Mesendoderm (in vitro differentiated cells): ENCODE measurements around the gene CTIF.

Experiments used
- DNase-seq: peaks from one replicate; pipeline ENCODE4 v3.0.0; 2013
- H2AK5ac ChIP-seq: 2 replicates; pipeline ENCODE4 v1.6.1; 2013; ENCODE audit warnings: low read length, inconsistent platforms
- H2BK120ac ChIP-seq: 2 replicates; pipeline ENCODE4 v1.6.1; 2013; ENCODE audit warnings: low read depth, mild to moderate bottlenecking, low read length, moderate library complexity, mixed read lengths
- H2BK15ac ChIP-seq: replicated peaks from 2 replicates; pipeline ENCODE4 v1.6.1; 2013; ENCODE audit warnings: low read depth, mild to moderate bottlenecking, moderate library complexity
- H2BK5ac ChIP-seq: 2 replicates; pipeline ENCODE4 v1.6.1; 2013; ENCODE audit warnings: low read length, inconsistent platforms
- H3K18ac ChIP-seq: 2 replicates; pipeline ENCODE4 v1.6.1; 2013; ENCODE audit warnings: mild to moderate bottlenecking, low read length, mixed read lengths
- H3K23ac ChIP-seq: one replicate; pipeline ENCODE4 v1.6.1; 2013; ENCODE audit warnings: low read length
- H3K27ac ChIP-seq: 2 replicates; pipeline ENCODE4 v1.5.1; 2013; ENCODE audit warnings: low read depth, mild to moderate bottlenecking, inconsistent platforms, low read length, moderate library complexity
- H3K27me3 ChIP-seq: 2 replicates; pipeline ENCODE4 v1.6.1; 2013; ENCODE audit warnings: low read length, control low read depth, mild to moderate bottlenecking, inconsistent platforms; ENCODE audit not compliant: insufficient read depth, poor library complexity
- H3K36me3 ChIP-seq: 2 replicates; pipeline ENCODE4 v1.6.1; 2013; ENCODE audit warnings: low read length, inconsistent platforms; ENCODE audit not compliant: control insufficient read depth, insufficient read depth
- H3K4ac ChIP-seq: one replicate; pipeline ENCODE4 v1.6.1; 2013; ENCODE audit warnings: low read depth, mild to moderate bottlenecking, low read length, moderate library complexity
- H3K4me1 ChIP-seq: 2 replicates; pipeline ENCODE4 v1.6.1; 2013; ENCODE audit warnings: low read depth, low read length, inconsistent platforms; ENCODE audit not compliant: control insufficient read depth
- H3K4me2 ChIP-seq: 2 replicates; pipeline ENCODE4 v1.6.1; 2013; ENCODE audit warnings: low read length
- H3K4me3 ChIP-seq: 2 replicates; pipeline ENCODE4 v1.5.1; 2013; ENCODE audit warnings: mild to moderate bottlenecking, low read length
- H3K56ac ChIP-seq: one replicate; pipeline ENCODE4 v1.6.1; 2013; ENCODE audit warnings: low read length
- H3K79me1 ChIP-seq: 2 replicates; pipeline ENCODE4 v1.6.1; 2013; ENCODE audit warnings: low read length, inconsistent platforms
- H3K79me2 ChIP-seq: 2 replicates; pipeline ENCODE4 v1.6.1; 2013; ENCODE audit warnings: mild to moderate bottlenecking, low read length; ENCODE audit not compliant: control insufficient read depth, insufficient read depth
- H3K9ac ChIP-seq: 2 replicates; pipeline ENCODE4 v1.6.1; 2013; ENCODE audit warnings: low read length, inconsistent platforms
- H4K5ac ChIP-seq: one replicate; pipeline ENCODE4 v1.6.1; 2013; ENCODE audit warnings: low read length
- H4K8ac ChIP-seq: one replicate; pipeline ENCODE4 v1.6.1; 2013; ENCODE audit warnings: low read depth, mild to moderate bottlenecking, control low read depth, low read length, moderate library complexity
- whole genome bisulfite sequencing: extraction: QIAGEN DNeasy Blood & Tissue Kit; methylation state at CpG from one replicate; pipeline ENCODE4 v1.1.7; 2013; ENCODE audit warnings: low lambda C conversion rate, missing lambda C conversion rate; ENCODE audit not compliant: insufficient coverage; ENCODE audit errors: extremely low coverage; 5-methylcytosine and 5-hydroxymethylcytosine counted together

Gene CTIF

GRCh38 chr18:48637081-48637990 is 98.5 kb downstream of the CTIF start:
- WGBS = no CpG with 5 or more reads among the region's 20 CpGs

GRCh38 chr18:48638451-48638850 is 99.6 kb downstream of the CTIF start:
- Histone ChIP-seq H3K4me3 (no peak overlapping the region), H3K4ac (no peak overlapping the region), H4K5ac (no peak overlapping the region), H2BK15ac (no peak overlapping the region), H2BK5ac (no peak overlapping the region), H3K18ac (no peak overlapping the region), H3K4me2 (no peak overlapping the region), H2BK120ac (no peak overlapping the region), H3K56ac (no peak overlapping the region), H3K27ac (no peak overlapping the region), H2AK5ac (no peak overlapping the region), H3K27me3 (no peaks in the 10 kb centered on the region), H3K36me3 (no peaks in the 10 kb centered on the region), H3K79me2 (no peaks in the 10 kb centered on the region), H3K9ac (no peak overlapping the region), H3K4me1 (no peaks in the 10 kb centered on the region), H3K23ac (no peak overlapping the region), H4K8ac (no peak overlapping the region), H3K79me1 (no peaks in the 10 kb centered on the region)
- DNase-seq = no peak
- WGBS = no CpG with 5 or more reads among the region's 8 CpGs

More at GRCh38 chr18:48637081-48637990, 98.5 kb downstream of the CTIF start:
- Histone ChIP-seq H3K27me3 (no peaks in the 10 kb centered on the region), H3K18ac (no peak overlapping the region), H3K4me3 (no peak overlapping the region), H3K79me2 (no peaks in the 10 kb centered on the region), H2BK5ac (no peak overlapping the region), H2BK15ac (no peak overlapping the region), H3K27ac (no peak overlapping the region), H3K4ac (no peak overlapping the region), H3K79me1 (no peaks in the 10 kb centered on the region), H3K56ac (no peak overlapping the region), H3K4me2 (no peak overlapping the region), H4K8ac (no peak overlapping the region), H3K4me1 (no peaks in the 10 kb centered on the region), H2BK120ac (no peak overlapping the region), H3K36me3 (no peaks in the 10 kb centered on the region), H4K5ac (no peak overlapping the region), H3K23ac (no peak overlapping the region), H3K9ac (no peak overlapping the region), H2AK5ac (no peak overlapping the region)
- no peak for DNase-seq

- H3K4me2 ChIP-seq = no peak overlapping the region
- no peak overlapping the region for H3K4me3 ChIP-seq
- no peak overlapping the region for H3K27ac ChIP-seq
- no peak overlapping the region for H2BK120ac ChIP-seq
- no peak overlapping the region for H3K4ac ChIP-seq
- H3K4me1 ChIP-seq = no peaks in the 10 kb centered on the region
- no peaks in the 10 kb centered on the region for H3K79me1 ChIP-seq
- no peak for DNase-seq
- no peaks in the 10 kb centered on the region for H3K36me3 ChIP-seq
- H3K9ac ChIP-seq = no peak overlapping the region
- H4K5ac ChIP-seq = no peak overlapping the region
- no peak overlapping the region for H2AK5ac ChIP-seq
- H4K8ac ChIP-seq = no peak overlapping the region
- no peak overlapping the region for H3K23ac ChIP-seq
- H3K56ac ChIP-seq = no peak overlapping the region
- no peaks in the 10 kb centered on the region for H3K79me2 ChIP-seq
- no peak overlapping the region for H2BK5ac ChIP-seq
- no peaks in the 10 kb centered on the region for H3K27me3 ChIP-seq
- no peak overlapping the region for H3K18ac ChIP-seq
- no CpG with 5 or more reads among the region's 17 CpGs for WGBS
- no peak overlapping the region for H2BK15ac ChIP-seq
These were observed 100.3 kb downstream of the CTIF start for GRCh38 chr18:48638896-48639771.

GRCh38 chr18:48639772-48640432 is 101.1 kb downstream of the CTIF start:
- Histone ChIP-seq H3K4me2 (no peak overlapping the region), H3K4me1 (no peaks in the 10 kb centered on the region), H3K9ac (no peak overlapping the region), H2AK5ac (no peak overlapping the region), H3K79me2 (no peaks in the 10 kb centered on the region), H3K27me3 (no peaks in the 10 kb centered on the region), H3K79me1 (no peaks in the 10 kb centered on the region), H2BK120ac (no peak overlapping the region), H3K4ac (no peak overlapping the region), H3K27ac (no peak overlapping the region), H3K18ac (no peak overlapping the region), H3K4me3 (no peak overlapping the region), H2BK5ac (no peak overlapping the region), H3K36me3 (no peaks in the 10 kb centered on the region), H4K8ac (no peak overlapping the region), H3K56ac (no peak overlapping the region), H3K23ac (no peak overlapping the region), H4K5ac (no peak overlapping the region), H2BK15ac (no peak overlapping the region)
- DNase-seq = no peak
- no CpG with 5 or more reads among the region's 14 CpGs for WGBS

- Histone ChIP-seq H3K4me2 (no peak overlapping the region), H4K5ac (no peak overlapping the region), H3K18ac (no peak overlapping the region), H3K27ac (no peak overlapping the region), H2AK5ac (no peak overlapping the region), H2BK5ac (no peak overlapping the region), H3K4ac (no peak overlapping the region), H3K79me2 (no peaks in the 10 kb centered on the region), H3K4me1 (no peaks in the 10 kb centered on the region), H2BK120ac (no peak overlapping the region), H3K4me3 (no peak overlapping the region), H3K79me1 (no peaks in the 10 kb centered on the region), H3K27me3 (no peaks in the 10 kb centered on the region), H3K23ac (no peak overlapping the region), H3K36me3 (no peaks in the 10 kb centered on the region), H3K56ac (no peak overlapping the region), H2BK15ac (no peak overlapping the region), H4K8ac (no peak overlapping the region), H3K9ac (no peak overlapping the region)
- WGBS = no CpG with 5 or more reads among the region's 6 CpGs
- no peak for DNase-seq
These were observed 101.9 kb downstream of the CTIF start for GRCh38 chr18:48640566-48641270.
